Measurements from ENCODE around the gene SLC38A2. TPM values are rescaled to one million over a fixed set of nuclear protein-coding genes. Genes with fewer than 3 reads are reported as not detected.

SLC38A2 gene
- total RNA-seq, 1 donor = 223 TPM

- DNase-seq (ENCODE audit: low read depth in 2 of 3, low spot score in 2 of 3) = no peak
These were observed 6.0 kb upstream of the SLC38A2 start for GRCh38 chr12:46378530-46378929.

GRCh38 chr12:46377678-46378077 is 5.1 kb upstream of the SLC38A2 start:
- DNase-seq (ENCODE audit: low read depth in 2 of 3, low spot score in 2 of 3) = no peak

- no peak for DNase-seq (ENCODE audit: low read depth in 2 of 3, low spot score in 2 of 3)
These were observed 4.0 kb upstream of the SLC38A2 start for GRCh38 chr12:46376579-46376978.

GRCh38 chr12:46374711-46375110 is 2.1 kb upstream of the SLC38A2 start:
- no peak for DNase-seq (ENCODE audit: low read depth in 2 of 3, low spot score in 2 of 3)

- no peak for DNase-seq (ENCODE audit: low read depth in 2 of 3, low spot score in 2 of 3)
These were observed 1.7 kb upstream of the SLC38A2 start for GRCh38 chr12:46374310-46374709.

GRCh38 chr12:46373301-46374296 is 1.0 kb upstream of the SLC38A2 start:
- peak in 2 of 3 donors; percentile 51 to 52 for DNase-seq (ENCODE audit: low read depth in 2 of 3, low spot score in 2 of 3)

- peak; percentile 30 to 44 (median 44) for DNase-seq (ENCODE audit: low read depth in 2 of 3, low spot score in 2 of 3)
These were observed 642 bp downstream of the SLC38A2 start for GRCh38 chr12:46371718-46372543.

GRCh38 chr12:46370792-46371717 is 1.5 kb downstream of the SLC38A2 start:
- DNase-seq (ENCODE audit: low read depth in 2 of 3, low spot score in 2 of 3) = peak; percentile 88 to 94 (median 91)

GRCh38 chr12:46370380-46370734 is 2.2 kb downstream of the SLC38A2 start:
- DNase-seq (ENCODE audit: low read depth in 2 of 3, low spot score in 2 of 3) = no peak

- DNase-seq (ENCODE audit: low read depth in 2 of 3, low spot score in 2 of 3) = no peak
These were observed 2.8 kb downstream of the SLC38A2 start for GRCh38 chr12:46369474-46370379.

- no peak for DNase-seq (ENCODE audit: low read depth in 2 of 3, low spot score in 2 of 3)
These were observed 3.5 kb downstream of the SLC38A2 start for GRCh38 chr12:46369095-46369473.

- no peak for DNase-seq (ENCODE audit: low read depth in 2 of 3, low spot score in 2 of 3)
These were observed 3.9 kb downstream of the SLC38A2 start for GRCh38 chr12:46368684-46369083.

GRCh38 chr12:46368138-46368537 is 4.4 kb downstream of the SLC38A2 start:
- no peak for DNase-seq (ENCODE audit: low read depth in 2 of 3, low spot score in 2 of 3)

GRCh38 chr12:46367351-46368029 is 5.1 kb downstream of the SLC38A2 start:
- DNase-seq (ENCODE audit: low read depth in 2 of 3, low spot score in 2 of 3) = no peak

- no peak for DNase-seq (ENCODE audit: low read depth in 2 of 3, low spot score in 2 of 3)
These were observed 5.8 kb downstream of the SLC38A2 start for GRCh38 chr12:46366771-46367170.

- no peak for DNase-seq (ENCODE audit: low read depth in 2 of 3, low spot score in 2 of 3)
These were observed 6.6 kb downstream of the SLC38A2 start for GRCh38 chr12:46365951-46366379.

- DNase-seq (ENCODE audit: low read depth in 2 of 3, low spot score in 2 of 3) = no peak
These were observed 7.6 kb downstream of the SLC38A2 start for GRCh38 chr12:46364777-46365580.

- no peak for DNase-seq (ENCODE audit: low read depth in 2 of 3, low spot score in 2 of 3)
These were observed 8.3 kb downstream of the SLC38A2 start for GRCh38 chr12:46364300-46364696.
